Stimulated activated CD8-positive, alpha-beta memory T cell treated with anti-CD3 and anti-CD28 coated beads, Interleukin-2, amount 100 ng/mL, for 1 hour (primary cell): Measurements from ENCODE around the gene STAC.
"Not testable (repeated sequence)": the region's sequence is repeated elsewhere in the genome, so short reads cannot be mapped to it uniquely, and the experiment has no call there.

Source experiments
- DNase-seq, 2 donors: peaks; one replicate each; pipeline ENCODE4 v3.0.0-alpha.2; 2020; ENCODE audit warnings: low read depth in 2 of 2

Gene STAC

DNA sequence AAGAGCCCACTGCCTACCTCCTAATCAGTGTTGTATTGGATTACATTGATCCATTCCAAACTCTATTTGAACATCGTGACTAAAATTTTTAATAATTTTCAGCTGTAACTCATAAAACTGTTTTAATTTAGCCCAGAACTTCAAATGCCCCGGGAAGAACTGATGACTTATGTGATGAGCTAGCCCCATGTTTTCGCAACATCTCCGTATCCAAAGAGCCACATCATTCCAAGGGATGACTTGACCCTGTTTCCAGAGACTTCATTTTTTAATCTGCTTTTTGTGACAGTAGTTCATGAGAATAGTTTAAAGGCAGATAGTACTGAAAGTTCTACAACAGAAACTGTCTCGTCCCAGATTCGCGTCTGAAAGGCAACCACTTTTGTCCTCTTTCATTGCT, 97.4 kb downstream of the STAC start:
- DNase-seq, result no peak

DNA sequence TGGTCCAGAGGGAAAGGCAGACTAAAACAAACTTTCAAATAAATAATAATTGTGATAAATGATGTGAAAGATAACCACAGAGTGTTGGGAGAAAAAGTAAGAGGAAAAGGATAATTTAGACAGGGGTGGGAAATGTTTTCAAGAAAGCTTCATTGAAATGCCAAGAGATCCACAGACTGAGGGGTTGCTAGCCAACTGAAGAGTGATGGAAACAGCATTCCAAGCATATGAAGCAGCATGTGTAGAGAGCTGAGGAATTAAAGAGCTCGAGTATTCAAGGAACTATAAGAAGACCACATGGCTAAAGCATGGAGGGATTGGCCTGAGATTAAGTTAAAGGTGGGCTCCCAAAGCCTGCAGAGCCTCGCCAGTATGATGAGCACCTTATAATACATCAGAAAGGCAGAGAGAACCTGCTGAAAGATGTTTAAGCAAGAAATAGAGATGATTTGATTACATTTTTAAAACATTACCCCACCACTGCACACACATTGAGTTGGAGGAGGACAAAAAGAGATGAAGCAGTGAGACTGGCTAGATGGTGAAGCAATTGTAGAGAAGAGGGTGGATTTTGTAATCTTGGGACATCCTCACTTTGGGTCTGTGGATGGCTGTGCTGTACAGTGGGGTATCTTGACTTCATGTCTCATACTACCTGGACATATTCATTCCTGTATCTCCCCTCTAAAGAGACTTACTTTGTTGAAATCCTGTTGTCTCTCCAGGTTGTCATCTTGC, 100.8 kb downstream of the STAC start:
- DNase-seq, result no peak

DNA sequence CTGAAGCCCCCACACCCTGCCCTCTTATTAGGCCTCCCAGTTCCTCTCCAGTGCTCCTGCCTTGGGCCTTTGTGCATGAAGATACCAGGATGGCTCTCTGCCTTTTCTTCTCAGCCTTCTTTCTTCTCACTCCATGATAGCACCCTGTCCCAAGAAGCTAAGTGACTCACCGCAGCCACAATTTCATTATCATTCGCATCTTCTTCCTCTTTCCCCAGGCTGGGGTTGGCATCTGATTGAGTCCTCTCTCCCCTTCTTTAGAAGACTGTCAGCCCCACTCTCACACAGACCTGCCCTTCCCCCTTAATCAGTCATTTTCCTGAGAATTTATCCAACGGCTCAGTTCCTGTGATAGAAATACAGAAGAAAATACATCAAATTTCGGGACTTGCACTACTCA, 102.0 kb downstream of the STAC start:
- DNase-seq, result no peak

DNA sequence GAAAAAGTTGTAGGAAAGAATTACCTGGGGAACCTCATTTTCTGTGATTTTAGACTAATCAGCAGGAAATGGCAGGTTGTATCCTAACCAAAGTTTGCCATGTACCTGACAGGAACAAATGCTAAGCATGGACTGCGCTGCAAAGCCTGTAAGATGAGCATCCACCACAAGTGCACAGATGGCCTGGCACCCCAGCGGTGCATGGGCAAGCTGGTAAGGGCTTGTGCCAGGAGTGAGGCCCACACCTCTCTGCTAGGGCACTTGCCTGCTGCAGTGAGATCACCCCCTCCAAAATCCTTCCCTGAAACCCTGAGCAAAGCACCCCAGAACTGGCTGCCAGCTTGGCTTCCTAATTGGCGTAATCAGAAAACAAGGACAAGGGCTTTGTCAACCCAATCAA, 102.6 kb downstream of the STAC start:
- DNase-seq, result no peak

DNA sequence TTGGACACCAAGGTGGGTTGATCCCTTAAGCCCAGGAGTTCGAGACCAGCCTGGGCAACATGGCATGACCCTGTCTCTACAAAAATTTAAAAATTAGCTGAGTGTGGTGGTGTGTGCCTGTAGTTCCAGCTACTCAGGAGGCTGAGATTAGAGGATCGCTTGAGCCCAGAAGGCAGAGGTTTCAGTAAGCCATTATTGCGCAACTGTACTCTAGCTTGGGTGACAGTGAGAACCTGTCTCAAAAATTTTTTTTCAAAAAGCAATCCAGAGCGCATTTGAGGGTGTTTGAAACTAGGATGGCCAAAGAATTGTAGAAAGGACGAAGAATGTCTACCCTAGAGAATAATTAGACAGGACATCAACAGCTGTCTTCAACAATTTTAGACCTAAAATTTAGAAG, 103.4 kb downstream of the STAC start:
- no peak for DNase-seq

DNA sequence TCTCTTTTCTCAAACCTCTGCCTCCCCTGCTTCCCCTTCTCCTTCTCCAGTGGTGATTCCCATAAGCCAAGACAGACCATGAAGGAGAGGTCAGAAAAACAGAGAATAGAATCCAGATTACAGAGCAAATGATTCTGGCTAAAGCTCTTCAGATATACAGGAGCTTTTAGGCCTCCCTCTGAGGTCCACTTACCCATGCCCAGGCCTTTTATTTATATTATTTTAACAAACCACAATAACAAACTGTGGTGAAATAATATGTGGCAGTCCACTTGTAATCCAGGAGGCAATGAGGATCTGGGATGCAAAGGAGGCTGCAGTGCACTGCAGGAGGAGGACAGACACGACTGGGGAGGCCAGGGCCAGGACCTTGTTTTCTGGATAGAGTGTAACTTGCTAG, 104.1 kb downstream of the STAC start:
- no peak for DNase-seq

DNA sequence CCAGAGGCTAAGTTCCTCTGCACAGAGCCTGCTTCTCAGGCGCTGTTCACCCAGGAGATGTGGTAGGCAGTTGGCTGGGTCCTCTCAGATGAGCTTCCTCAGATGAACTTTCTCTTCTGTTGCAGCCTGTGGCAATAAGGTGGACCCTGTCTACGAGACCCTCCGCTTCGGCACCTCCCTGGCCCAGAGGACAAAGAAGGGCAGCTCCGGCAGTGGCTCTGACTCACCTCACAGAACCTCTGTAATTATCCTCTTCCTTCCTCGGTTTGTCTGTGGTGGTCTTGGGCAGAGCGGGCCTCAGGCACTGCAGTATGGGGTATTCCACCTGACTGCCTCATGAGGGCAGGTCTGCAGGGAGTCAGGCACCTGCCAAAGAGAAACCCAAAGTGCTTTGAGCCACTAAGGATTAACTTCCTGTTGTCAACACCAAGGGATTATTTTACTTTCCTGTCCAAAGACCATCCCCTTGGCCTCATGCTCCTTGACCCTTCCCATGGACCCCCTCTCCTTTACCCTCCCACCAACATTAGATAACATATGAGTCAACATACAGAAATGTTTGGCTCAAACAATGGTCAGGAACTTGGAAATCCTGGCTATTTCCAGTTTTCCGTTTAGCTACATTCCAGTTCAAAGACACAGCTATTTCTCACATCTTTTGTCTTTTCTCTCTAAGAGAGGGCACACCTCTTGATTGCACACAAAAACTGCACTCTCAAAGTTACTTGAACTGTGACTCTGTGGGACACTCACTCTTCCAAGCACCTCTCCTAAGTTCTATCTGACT, 105.9 kb downstream of the STAC start:
- DNase-seq, result no peak

DNA sequence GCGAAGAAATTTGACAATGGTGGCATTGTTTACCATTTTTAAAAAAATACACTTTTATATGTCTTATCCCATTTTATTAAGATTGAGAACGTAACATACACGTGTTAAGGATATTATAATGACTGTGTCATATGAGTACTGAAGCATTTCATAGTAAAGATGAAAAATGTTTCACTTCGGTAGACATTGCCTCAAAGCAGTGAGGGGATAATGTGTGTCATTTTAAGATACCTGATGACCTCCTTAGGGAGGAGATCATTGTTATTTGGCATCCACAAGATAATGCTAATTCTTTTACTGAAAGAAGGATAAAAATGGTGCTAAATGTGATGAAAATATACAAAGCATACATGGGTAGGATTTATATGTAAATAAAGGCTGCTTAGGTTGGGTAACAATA, 107.3 kb downstream of the STAC start:
- DNase-seq, result no peak

DNA sequence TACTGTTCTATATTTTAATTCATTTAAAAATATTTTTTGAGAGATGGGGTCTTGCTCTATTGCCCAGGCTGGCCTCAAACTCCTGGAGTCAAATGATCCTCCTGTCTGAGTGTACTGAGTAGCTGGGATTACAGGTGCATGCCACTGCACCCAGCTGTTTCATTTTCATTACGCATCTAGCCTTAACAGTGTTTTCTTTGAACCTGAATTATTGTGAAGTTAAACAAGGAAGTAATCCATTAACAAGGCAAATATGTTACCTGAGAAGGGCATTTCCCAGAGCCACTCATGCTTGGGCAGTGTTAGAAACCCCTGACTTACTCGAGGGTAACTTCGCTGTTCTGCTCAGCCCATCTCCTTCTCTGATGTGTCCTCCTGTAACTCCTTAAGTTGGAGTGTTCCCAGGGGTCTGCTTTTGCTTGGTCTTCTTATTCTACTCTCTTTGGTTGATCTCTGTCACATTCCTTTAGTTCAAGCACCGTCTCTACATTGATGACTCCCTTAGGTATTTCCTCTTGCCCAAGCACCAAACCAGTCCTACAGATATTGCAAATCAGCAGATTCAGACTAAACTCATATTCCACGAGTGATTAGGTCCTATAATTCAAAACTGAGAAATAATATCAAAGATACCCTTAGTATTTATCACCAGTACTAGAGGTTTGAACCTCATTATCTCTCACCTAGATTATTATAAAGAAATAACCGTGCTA, 107.9 kb downstream of the STAC start:
- no peak for DNase-seq

DNA sequence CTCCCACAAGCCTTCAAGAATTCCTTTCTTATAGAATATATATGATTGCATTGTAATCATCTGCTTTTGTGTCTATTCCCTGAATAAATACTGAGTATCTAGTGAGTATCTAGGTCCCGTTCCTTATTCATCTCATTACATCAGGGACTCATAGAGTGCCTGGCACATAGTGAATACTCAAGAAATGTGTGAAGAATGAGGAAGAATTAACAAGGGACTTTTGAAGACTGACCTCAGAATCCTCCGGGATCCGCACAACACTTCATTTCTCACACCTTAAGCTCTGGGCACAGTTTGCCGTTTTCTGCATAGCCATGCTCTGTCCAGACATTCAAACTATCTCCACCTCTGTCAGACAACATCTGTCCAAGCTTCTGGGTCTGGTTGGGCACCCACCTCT, 108.8 kb downstream of the STAC start:
- DNase-seq, result no peak

DNA sequence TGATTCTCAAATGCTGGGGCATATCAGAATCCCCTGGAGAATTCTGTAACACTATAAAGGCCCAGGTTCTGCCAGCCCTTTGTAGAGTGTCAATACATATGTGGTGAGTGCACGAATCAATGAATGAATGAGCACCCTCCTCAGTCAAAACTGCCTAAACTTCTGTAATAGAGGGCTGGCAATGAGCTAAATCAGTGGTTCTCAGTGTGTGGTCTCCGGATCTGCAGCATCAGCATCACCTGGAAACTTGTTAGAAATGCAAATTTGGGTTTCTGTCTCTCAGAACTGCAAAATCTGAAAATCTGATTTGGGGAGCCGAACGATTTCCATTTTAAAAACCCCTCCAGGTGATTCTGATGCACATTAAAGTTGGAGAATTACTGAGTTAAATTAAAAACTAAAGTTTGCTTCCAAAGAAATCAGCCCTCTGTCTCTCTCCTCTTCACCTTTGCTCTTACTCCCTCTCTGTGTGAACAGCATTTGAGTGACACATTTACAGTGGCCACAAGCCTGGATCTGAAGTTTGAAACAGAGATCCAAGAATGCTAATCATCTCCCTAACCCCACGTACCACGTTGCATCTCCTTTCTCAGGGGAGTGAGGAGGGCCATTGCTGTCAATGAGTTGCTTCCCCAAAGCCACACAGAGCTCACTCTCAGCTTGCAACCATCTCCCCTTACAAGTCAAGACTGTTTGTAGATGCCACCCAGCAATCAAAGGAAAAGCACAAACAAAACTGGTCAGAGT, 109.5 kb downstream of the STAC start:
- no peak for DNase-seq

DNA sequence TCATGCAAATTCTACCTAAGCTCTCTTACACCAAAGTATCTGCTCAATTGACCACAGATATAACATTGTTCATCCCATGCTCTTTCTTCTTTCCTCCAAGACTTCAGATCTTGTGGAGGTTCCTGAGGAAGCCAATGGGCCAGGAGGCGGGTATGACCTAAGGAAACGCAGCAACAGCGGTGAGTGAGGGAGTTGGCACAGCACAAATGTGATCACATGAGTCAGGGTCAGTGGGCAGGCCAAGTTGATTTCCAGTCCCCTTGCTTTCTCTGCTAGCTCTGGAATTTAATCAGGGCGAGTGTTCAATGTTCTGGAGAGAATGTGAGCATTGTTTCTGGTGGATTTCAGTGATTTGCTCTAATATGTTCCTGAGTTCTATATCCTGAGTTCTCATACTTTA, 112.7 kb downstream of the STAC start:
- no peak for DNase-seq

DNA sequence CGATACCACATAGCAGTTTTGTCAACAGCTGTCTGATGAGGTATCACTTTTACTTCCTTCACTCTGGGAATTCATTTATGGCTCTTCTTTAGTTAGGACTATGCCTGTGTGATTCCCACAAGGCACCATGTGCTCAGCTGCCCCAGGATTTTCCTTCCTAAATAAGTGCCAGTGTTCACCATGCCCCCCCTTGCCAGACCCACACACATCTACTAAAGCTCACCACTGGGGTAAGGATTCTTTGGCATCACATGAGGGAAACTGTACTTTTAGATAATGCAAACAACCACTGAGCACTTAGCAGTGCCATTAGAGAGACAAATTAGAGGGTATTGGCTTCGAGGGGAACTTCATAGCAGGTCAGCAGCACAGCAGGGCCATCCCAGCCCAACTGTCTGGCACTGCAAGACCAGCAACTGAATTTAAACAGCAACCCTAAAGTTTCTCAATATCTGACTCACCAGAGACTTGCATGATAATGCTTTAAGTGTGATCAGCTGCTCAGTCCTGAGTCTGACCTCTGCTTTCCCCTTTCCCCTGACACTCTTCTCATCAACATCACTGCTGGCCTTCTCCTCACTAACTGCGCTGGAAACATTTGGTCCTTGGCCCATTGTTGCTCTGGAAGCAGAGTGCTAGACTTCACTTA, 114.3 kb downstream of the STAC start:
- no peak for DNase-seq

DNA sequence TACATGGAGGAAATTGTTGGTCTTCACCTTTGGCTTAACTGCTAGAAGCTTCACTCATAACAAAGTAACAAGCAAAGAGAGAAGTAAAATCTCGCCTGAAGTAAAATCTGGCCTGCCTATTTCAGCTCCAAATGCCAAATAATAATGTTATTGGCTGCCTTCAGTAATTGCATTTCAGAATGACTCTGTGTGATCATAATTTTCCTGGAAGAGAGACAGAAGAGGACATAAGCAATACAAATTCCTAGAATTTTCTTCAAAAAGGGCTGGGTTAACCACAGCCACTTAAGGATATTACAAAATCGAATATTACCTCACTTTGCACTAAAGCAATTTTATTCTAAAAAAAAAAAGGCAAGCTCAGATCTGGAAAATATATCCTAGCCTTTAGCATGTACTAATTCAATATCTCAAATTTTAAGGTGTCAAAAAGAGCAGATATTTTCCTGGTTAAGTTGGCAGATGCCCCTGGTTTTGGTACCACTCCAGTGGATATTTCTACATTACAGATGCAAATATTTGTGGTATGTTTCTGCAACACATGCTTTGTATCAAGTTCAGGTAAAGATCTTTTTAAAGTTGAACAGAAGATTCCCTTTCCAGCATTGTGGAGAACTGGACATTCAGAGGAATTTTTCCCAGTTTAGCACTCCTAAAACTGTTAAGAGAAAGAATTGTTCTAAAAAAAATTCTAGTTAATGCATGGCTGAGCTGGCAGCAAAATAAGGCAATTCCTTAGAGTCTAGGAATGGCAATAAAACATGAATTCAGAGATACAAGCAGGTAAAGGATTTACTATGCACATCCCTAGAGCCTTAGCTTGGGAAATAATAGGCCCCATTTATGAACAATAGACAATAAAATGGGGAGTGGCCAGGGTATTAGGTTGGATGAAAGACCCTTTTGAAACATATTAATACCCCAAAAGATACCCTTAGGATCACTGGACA, 116.7 kb downstream of the STAC start:
- DNase-seq, result no peak

DNA sequence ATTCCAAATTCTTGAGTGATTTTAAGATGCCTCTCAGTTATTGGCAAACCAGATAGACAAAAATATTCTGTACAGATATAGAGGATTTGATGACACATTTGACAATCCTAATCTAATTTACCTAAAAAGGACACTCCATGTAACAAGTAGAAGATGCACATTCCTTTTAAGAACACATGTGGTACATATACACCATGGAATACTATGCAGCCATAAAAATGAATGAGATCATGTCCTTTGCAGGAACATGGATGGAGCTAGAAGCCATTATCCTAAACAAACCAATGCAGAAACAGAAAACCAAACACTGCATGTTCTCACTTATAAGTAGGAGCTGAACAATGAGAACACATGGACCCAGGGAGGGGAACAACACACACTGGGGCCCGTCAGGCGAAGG, 119.7 kb downstream of the STAC start:
- DNase-seq, result not testable (repeated sequence)

DNA sequence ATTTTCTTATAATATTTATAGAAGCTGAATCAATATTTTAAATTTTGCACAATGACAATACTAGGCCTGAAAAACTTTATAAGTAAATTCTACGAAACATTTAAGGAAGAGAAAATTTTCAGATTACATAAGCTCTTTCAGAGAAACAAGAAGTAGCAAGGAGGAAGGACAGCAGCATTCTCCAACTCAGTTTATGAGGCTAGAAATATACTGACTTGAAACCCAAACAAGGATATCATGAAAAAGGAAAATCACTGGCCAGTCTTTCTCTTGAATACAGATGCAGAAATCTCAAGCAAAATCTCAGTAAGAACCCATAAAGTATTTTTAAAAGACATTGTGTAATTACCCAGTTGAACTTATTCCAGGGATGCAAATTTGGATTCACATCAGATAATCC, 121.3 kb downstream of the STAC start:
- DNase-seq, result no peak

DNA sequence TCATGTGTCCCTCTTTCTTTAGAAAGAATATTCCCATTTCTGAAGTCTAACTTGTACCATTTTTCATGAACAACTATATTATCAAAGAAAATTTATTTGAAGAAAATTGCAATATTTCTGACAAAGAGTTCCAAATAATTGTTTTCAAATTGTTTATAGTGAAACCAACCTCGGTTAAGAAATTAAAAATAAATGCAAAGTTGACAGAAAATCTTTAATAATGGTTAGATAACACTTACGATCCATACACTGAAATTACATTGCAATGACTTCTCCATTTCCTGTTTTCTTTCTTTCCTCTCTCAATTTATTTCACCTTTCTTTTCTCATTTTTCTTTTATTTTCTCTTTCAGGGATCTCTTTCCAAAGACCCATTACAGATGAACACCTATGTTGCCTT, 125.1 kb downstream of the STAC start:
- DNase-seq, result no peak

DNA sequence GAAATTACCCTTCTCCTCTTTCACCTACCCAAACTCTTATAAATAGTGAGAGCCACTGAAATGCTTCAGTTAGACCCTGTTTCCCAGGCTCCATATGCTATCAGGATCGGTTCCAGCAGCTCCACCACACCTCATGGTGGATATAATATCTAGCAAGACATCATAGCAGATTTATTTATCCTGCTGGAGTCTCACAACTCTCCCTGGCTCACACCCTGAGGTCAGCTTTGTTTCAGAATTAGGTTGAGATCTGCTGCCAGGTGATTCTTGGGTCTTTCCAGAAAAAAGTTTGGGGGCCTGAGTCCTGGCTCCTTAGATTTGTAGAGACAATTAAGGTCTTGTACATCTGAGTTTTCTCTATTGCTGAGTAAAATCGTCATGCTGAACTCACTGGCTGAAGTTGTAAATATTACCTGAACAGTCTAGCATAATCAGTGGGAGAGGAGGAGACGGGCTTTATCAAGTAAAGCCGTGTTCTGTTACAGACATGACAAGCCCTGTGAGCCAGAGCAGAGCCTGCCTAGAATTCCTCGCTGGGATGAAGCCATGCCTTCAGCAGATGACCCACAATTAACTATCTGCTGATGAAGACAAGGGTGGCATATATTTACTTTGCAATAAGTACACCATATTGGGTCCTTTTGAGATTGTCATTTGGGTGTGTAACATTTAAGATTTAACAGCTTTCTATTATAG, 131.6 kb downstream of the STAC start:
- no peak for DNase-seq

DNA sequence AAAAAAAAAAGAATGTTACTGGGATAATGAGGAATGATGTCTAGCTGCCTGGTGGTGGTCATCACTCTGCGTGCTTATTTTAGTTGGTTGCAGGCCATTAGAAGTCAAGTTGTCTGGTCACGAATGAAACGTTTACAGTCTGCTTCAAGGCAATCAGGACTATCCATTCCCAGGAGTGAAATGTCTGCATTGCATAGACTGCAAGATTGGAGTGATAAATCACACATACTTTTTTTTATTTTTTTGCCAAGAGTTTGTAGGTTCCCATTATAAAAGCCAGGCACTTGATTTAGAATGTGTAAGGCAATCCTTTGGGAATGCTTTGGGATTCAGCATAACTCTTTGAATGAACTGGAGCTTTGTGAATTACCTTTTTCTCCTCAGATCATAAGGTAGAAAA, 132.3 kb downstream of the STAC start:
- DNase-seq, result no peak

DNA sequence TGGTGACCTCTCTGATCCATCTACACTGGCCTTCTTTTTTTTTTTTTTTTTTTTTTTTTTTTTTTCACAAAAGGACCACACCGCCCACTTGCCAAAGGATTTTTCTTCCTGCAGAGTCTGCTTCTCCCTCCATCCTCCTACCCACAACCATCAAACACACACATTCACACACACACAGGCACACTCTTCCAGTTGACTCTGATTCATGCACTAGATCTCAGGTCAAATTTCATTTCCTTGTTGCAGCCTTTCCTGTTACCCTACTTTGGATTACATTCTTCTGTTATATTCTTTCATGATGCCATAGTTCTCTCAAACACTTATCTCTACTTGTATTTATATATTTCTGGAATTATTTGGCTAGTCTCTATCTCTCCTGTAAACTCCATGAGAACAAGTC, 133.9 kb downstream of the STAC start:
- no peak for DNase-seq
